Right lobe of liver (tissue), 4 donors: ENCODE data around the gene CILP.

Experiments
- CTCF ChIP-seq, 4 donors: fragments of 200-600 bp in 3 of 4; fragments of 450-650 bp in 1 of 4; IDR thresholded peaks; one replicate each; pipeline versions ENCODE4 v1.5.1 to v1.8.0; 2016 to 2022; ENCODE audit warnings: antibody characterized with exemption in 4 of 4, mild to moderate bottlenecking in 2 of 4
- POLR2A ChIP-seq: fragments of 450-650 bp; IDR thresholded peaks from one replicate; pipeline ENCODE4 v1.6.1; 2017; ENCODE audit warnings: antibody characterized with exemption, mild to moderate bottlenecking
- donor health status: DM: no; HTN: no; CAD: no.
- donor health status: DM: no; HTN: no; CAD: no.
- donor health status: DM: no; HTN: yes; CAD: no.

GRCh38 chr15:65245096-65245856, 34.0 kb upstream of the CILP start:
- TF ChIP-seq CTCF (IDR thresholded peaks at IDR 0.05): no peak
- TF ChIP-seq POLR2A: no peak
